ENCODE results near the gene PHF20.
"Not testable (repeated sequence)": the region's sequence is repeated elsewhere in the genome, so short reads cannot be mapped to it uniquely, and the experiment has no call there.

Gene PHF20

GRCh38 chr20:35776513-35777101, 4.8 kb downstream of the PHF20 start:
- DNase-seq (ENCODE audit: low spot score): no peak

DNA sequence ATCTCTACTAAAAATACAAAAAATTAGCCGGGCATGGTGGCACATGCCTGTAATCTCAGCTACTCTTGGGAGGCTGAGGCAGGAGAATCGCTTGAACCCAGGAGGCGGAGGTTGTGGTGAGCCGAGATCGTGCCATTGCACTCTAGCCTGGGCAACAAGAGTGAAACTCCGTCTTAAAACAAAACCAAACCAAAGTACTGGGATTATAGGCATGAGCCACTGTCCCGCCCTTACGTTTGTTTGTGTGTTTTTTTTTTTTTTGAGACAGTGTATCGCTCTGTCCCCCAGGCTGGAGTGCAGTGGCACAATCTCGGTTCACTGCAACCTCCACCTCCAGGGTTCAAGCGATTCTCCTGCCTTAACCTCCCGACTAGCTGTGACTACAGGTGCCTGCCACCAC, 12.0 kb downstream of the PHF20 start:
- not testable (repeated sequence) for DNase-seq (ENCODE audit: low spot score)

- not testable (repeated sequence) for DNase-seq (ENCODE audit: low spot score)
Observed at GRCh38 chr20:35785541-35785940, 13.7 kb downstream of the PHF20 start.

DNA sequence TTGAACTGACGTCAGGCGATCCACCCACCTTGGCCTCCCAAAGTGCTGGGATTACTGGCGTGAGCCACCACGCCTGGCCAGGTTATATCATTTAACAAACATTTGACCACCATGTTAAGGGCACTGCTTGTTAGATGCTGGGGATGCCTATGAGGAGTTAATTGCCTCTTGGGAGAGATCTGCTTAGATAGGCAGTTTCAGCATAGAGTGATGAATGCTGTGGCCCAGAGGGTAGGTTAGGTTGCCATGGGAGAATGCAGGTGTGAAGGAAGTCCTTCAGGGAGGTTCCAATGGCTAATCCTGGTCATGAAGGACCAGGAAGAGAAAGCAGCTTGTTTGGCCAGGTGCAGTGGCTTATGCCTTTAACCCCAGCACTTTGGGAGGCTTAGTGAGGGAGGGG, 17.0 kb downstream of the PHF20 start:
- peak; percentile 33 for DNase-seq (ENCODE audit: low spot score)

DNA sequence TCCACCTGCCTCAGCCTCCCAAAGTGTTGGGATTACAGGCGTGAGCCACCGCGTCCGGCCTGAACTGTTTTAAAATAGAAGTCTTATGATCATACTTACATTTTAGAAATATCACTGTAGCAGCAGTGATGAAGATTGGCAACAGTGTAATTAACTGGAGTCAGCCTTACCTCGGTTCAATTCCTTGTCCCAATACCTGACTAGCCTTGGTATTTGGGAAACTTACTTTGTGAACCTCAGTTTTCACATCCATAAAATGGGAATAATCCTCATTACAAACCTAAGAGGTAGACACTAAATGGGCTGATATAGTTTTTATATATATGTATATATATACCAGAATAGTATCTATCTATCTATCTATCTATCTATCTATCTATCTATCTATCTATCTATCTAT, 19.3 kb downstream of the PHF20 start:
- no peak for DNase-seq (ENCODE audit: low spot score)

GRCh38 chr20:35791821-35792220, 20.0 kb downstream of the PHF20 start:
- peak; percentile 79 for DNase-seq (ENCODE audit: low spot score)

- no peak for DNase-seq (ENCODE audit: low spot score)
Observed at GRCh38 chr20:35792740-35793139, 20.9 kb downstream of the PHF20 start.

- DNase-seq (ENCODE audit: low spot score): no peak
Observed at GRCh38 chr20:35796571-35796970, 24.8 kb downstream of the PHF20 start.

- DNase-seq (ENCODE audit: low spot score): no peak
Observed at GRCh38 chr20:35801865-35802264, 30.1 kb downstream of the PHF20 start.

- no peak for DNase-seq (ENCODE audit: low spot score)
Observed at GRCh38 chr20:35806075-35806474, 34.3 kb downstream of the PHF20 start.

DNA sequence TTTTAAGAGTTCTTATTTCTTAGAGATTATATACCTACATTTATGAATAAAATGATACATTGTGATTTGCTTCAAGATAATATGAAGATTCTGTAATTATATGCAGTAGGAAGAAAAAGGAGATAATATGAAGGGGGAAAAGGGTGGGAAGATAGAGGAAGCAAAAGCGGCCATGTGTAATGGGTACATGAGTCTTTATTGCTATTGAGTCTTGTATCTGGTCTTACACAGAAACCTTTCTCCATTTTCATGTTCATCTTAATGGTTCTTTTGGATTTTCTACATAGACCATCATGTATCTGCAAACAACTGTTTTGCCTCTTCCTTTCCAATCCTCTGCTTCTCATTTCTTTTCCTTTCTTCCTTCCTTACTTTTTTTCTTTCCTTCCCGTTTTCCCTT, 36.1 kb downstream of the PHF20 start:
- no peak for DNase-seq (ENCODE audit: low spot score)

DNA sequence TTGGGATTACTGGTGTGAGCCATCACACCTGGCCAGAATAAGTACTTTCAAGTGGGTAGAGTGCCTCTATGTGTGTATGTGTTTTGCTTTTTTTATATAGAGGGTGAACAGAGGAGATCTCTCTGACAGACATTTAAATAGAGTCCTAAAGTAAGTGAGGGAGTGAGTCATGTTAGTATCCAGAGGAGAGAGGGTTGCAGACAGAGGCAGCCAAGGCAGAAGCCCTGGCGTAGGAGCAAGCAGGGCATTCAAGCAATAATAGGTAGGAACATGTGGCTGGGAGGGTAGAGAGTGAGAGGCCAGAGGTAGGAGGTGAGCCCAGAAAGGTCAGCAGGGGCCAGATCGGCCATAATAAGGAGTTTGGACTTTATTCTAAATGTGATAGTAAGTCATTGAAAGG, 48.9 kb downstream of the PHF20 start:
- DNase-seq (ENCODE audit: low spot score): peak; percentile 53

DNA sequence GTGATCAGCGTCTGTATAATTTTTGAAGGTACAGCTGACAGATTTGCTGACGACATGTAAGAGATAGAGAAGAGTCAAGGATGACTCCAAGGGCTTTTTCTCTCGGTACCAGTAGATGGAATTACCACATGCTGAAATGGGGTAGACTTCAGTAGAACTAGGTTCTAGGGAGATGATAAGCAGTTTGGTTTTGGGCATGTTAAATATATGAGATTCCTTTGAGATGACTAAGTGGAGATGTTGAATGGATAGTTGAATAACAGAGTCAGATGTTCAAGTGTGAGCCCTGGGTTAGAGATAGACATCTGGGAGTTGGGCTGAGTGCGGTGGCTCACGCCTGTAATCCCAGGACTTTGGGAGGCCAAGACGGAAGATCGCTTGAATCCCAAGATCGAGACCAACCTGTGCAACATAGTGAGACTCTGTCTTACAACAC, 50.0 kb downstream of the PHF20 start:
- peak; percentile 62 for DNase-seq (ENCODE audit: low spot score)

DNA sequence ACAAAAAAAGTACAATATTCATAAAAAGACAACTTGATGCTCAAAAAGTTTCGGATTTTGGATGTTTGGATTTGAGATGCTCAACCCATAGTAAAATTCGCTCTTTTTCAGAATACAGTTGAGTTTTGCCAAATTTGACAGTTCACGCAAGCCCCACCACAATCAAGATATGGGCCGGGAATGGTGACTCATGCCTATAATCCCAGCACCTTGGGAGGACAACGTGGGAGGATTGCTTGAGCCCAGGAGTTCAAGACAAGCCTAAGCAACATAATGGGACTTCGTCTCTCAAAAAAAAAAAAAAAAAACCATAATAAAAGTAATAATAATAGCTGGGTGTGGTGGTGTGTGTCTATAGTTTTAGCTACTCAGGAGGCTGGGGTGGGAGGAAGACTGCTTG, 51.3 kb downstream of the PHF20 start:
- DNase-seq (ENCODE audit: low spot score): no peak

DNA sequence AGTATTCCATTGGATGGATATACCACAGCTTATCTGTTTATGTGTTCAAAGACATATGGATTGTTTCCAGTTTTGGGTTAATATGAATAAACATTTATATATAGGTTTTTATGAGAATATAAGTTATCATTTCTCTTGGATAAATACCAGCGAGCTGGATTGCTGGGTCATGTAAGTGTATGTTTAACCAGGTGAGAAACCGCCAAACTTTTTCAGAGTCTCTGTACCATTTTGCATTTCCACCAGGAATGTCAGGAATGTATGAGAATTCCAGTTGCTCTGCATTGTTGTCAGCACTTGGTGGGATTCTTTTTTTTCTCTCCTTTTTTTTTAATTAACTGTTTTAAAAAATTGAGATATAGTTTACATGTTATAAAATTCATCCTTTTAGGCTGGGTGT, 52.1 kb downstream of the PHF20 start:
- peak; percentile 67 for DNase-seq (ENCODE audit: low spot score)

DNA sequence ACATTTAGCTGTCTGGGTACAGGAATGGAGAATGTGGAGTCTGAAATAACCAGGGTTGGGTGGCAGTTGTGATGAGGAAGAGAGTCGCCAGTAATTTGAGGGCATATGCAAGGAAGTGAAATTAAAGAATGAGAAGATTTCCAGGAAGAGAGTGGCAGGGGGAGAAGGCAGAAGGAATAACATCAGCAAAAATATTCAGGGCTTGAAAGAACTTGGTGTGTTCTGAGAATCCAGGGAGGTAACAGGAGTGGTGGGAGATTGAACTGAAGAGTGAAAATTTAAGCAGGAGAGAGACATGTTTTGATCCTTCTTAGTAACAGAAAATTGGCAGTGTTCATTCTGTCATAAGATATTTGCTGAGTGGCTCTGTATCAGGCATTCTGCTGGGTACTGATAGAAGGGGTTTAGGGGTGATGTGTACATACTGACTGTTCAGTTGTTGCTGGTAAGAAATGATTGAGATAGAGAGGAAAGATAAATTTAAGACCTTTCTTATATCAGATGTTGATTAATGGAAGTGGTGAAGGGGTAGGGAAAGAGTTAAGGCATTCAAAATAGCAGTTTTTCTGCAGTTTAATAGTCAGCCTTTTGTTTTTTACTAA, 54.7 kb downstream of the PHF20 start:
- no peak for DNase-seq (ENCODE audit: low spot score)

GRCh38 chr20:35828434-35828833, 56.6 kb downstream of the PHF20 start:
- no peak for DNase-seq (ENCODE audit: low spot score)

- no peak for DNase-seq (ENCODE audit: low spot score)
Observed at GRCh38 chr20:35828916-35829315, 57.1 kb downstream of the PHF20 start.

DNA sequence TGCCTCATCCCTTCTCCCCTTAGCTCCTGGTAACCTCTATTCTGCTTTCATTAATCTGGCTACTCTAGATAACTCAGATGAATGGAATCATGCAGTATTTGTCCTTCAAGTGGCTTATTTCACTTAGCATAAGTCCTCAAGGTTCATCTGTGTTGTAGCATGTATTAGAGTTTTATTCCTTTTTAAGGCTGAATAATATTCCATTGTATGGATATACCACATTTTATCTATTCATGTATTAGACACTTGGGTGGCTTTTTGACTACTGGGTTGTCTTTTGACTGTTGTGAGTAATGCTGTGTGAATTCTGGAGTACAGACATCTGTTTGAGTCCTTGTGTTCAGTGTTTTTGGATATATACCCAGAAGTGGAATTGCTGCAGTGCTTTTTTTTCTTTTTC, 58.4 kb downstream of the PHF20 start:
- DNase-seq (ENCODE audit: low spot score): no peak

- peak; percentile 24 for DNase-seq (ENCODE audit: low spot score)
Observed at GRCh38 chr20:35831029-35831428, 59.2 kb downstream of the PHF20 start.

DNA sequence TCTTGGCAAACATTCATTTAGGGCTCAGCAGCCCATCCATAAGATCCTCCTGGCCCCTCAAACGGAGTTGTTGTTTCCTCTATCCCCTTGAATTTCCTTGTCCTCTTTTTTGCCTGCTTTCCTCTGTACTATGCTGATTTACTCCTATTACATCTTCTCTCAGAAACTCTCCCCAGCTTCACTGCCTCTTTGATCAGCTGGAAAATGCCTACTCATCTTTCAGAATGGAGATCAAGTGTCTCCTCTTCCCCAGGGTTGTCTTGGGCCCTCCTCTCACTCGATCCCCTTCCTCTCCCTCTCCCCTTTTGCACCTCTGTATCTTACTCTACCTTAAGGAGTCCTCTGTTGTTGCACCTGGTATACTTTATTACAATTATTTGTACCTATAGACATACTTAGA, 60.2 kb downstream of the PHF20 start:
- no peak for DNase-seq (ENCODE audit: low spot score)

GRCh38 chr20:35833241-35833640, 61.4 kb downstream of the PHF20 start:
- DNase-seq (ENCODE audit: low spot score): no peak

- DNase-seq (ENCODE audit: low spot score): peak; percentile 30
Observed at GRCh38 chr20:35837577-35838195, 65.9 kb downstream of the PHF20 start.

DNA sequence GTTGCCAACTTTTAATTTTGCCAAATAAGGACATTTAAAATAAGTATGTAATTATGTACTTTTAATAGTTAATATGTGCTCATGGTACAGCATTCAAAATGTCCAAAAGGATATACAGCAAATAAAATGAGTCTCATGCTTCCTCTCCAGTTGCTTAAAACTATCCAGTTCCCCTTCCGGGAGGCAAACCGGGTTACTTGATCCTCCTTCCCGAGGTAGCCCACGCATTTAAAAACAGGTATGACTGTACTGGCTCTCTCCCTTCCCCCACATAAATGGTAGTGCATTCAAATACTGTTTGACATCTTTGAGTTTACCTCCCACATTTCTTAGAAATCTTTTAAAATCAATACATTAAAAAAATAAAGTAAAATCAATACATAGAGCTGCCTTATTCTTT, 66.4 kb downstream of the PHF20 start:
- DNase-seq (ENCODE audit: low spot score): peak; percentile 19
